CD4-positive, alpha-beta memory T cell (primary cell): Measurements from ENCODE around the gene WSCD2. TPM values are rescaled to one million over a fixed set of nuclear protein-coding genes. Genes with fewer than 3 reads are reported as not detected.

ENCODE experiments used
- CTCF ChIA-PET: fragments of 350-600 bp; sonication (Branson Sonifier 250); formaldehyde crosslinking; loops from one replicate; lab custom pipeline; 2021; ENCODE audit warnings: inconsistent platforms; ENCODE audit not compliant: partially characterized antibody; lab: Charles Lee
- POLR2A ChIA-PET: fragments of 350-600 bp; sonication (Branson Sonifier 250); formaldehyde crosslinking; loops from one replicate; lab custom pipeline; 2021; ENCODE audit not compliant: partially characterized antibody; lab: Charles Lee
- DNase-seq, 5 donors: peaks; one replicate each; pipeline versions ENCODE4 v3.0.0 to v3.0.0-alpha.2; 2020 to 2022; ENCODE audit warnings: mixed read lengths in 1 of 5
- H3K27ac ChIP-seq: one replicate; pipeline ENCODE4 v1.7.0; 2013; ENCODE audit warnings: low read depth, low read length
- H3K27me3 ChIP-seq: 2 replicates; pipeline ENCODE4 v1.7.0; 2013; ENCODE audit warnings: mild to moderate bottlenecking, low read length, moderate library complexity; ENCODE audit not compliant: insufficient read depth
- H3K36me3 ChIP-seq: 2 replicates; pipeline ENCODE4 v1.7.0; 2013; ENCODE audit warnings: mild to moderate bottlenecking, low read length, moderate library complexity; ENCODE audit not compliant: insufficient read depth
- H3K4me1 ChIP-seq: 2 replicates; pipeline ENCODE4 v1.7.0; 2013; ENCODE audit warnings: mild to moderate bottlenecking, low read length, moderate library complexity; ENCODE audit not compliant: insufficient read depth
- H3K4me3 ChIP-seq, 2 donors: one replicate each; pipeline ENCODE4 v1.7.0; 2013; ENCODE audit warnings: low read length in 2 of 2, mild to moderate bottlenecking in 1 of 2
- H3K9me3 ChIP-seq, 2 donors: one replicate each; pipeline ENCODE4 v1.7.0; 2013; ENCODE audit warnings: low read length in 2 of 2, control low read depth in 1 of 2; ENCODE audit not compliant: control insufficient read depth in 1 of 2
- H3K27ac Mint-ChIP-seq, 7 donors: one replicate each; pipeline ENCODE4 v1.8.0; 2020 to 2021; ENCODE audit warnings: mixed read lengths in 7 of 7, mild to moderate bottlenecking in 6 of 7, inconsistent platforms in 3 of 7, moderate library complexity in 3 of 7
- H3K27me3 Mint-ChIP-seq, 2 donors: one replicate each; pipeline ENCODE4 v1.8.0; 2020 to 2021; ENCODE audit warnings: mixed read lengths in 2 of 2
- H3K36me3 Mint-ChIP-seq, 2 donors: one replicate each; pipeline ENCODE4 v1.8.0; 2020 to 2021; ENCODE audit warnings: mixed read lengths in 2 of 2, inconsistent platforms in 1 of 2, mild to moderate bottlenecking in 1 of 2
- H3K4me1 Mint-ChIP-seq, 4 donors: one replicate each; pipeline ENCODE4 v1.8.0; 2020 to 2021; ENCODE audit warnings: mixed read lengths in 4 of 4, mild to moderate bottlenecking in 1 of 4
- H3K4me3 Mint-ChIP-seq, 8 donors: one replicate each; pipeline ENCODE4 v1.8.0; 2020 to 2021; ENCODE audit warnings: mixed read lengths in 8 of 8, mild to moderate bottlenecking in 7 of 8, moderate library complexity in 6 of 8, inconsistent platforms in 3 of 8
- H3K9me3 Mint-ChIP-seq, 8 donors: one replicate each; pipeline ENCODE4 v1.8.0; 2020 to 2021; ENCODE audit warnings: mixed read lengths in 8 of 8, mild to moderate bottlenecking in 5 of 8, inconsistent platforms in 3 of 8, moderate library complexity in 1 of 8
- intact Hi-C: fragments of 100-400 bp; cut with micrococcal nuclease; formaldehyde crosslinking; loops from one replicate; pipeline ENCODE4 v1.15.1; 2023
- polyA plus RNA-seq, 2 donors: library from polyadenylated mRNA; unstranded; fragments of 300-500 nt; fragmentation: Illumina TruSeq; gene quantifications; one replicate each; pipeline ENCODE4 v1.2.3, GENCODE V29; 2021
- total RNA-seq, 2 experiments: library from RNA; stranded (reverse); gene quantifications; one replicate each; pipeline ENCODE4 v1.2.3, GENCODE V29; 2021

The WSCD2 gene
- total and polyA plus RNA-seq, 4 experiments from 2014 or later: not detected

GRCh38 chr12:108162207-108162606, 33.1 kb downstream of the WSCD2 start:
- CTCF ChIA-PET: no interaction called here

DNA sequence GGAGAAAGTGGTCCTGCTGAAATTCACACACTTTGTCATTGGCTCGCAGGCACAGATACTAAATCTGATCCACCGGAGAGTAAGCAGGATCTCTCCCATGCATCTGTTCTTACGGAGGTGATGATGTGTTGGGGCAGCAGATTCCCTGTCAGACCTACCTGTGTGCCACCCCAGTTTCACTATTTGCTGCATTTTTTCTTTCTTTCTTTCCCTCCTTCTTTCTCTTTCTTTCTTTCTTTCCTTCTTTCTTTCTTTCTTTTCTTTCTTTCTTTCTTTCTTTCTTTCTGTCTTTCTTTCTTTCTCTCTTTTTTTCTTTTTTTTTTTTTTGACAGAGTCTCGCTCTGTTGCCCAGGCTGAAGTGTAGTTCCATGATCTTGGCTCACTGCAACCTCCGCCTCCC, 37.4 kb downstream of the WSCD2 start:
- CTCF ChIA-PET: no interaction called here

More at GRCh38 chr12:108162207-108162606, 33.1 kb downstream of the WSCD2 start:
- Mint-ChIP-seq H3K4me1 (no peaks in the 10 kb centered on the region), H3K9me3 (peaks cover 0 to 1% (median 0%) of the 10 kb centered on the region in 8 donors), H3K27me3 (peaks cover 6 to 9% of the 10 kb centered on the region in 2 donors), H3K36me3 (no peaks in the 10 kb centered on the region), H3K4me3 (no peak overlapping the region), H3K27ac (no peak overlapping the region)
- no peak overlapping the region for H3K27ac ChIP-seq
- no peaks in the 10 kb centered on the region for H3K4me1 ChIP-seq
- POLR2A ChIA-PET: no interaction called here
- no peaks in the 10 kb centered on the region for H3K9me3 ChIP-seq
- no peaks in the 10 kb centered on the region for H3K36me3 ChIP-seq
- intact Hi-C loops: no loop called here
- H3K27me3 ChIP-seq: no peaks in the 10 kb centered on the region
- H3K4me3 ChIP-seq: no peak overlapping the region
- DNase-seq: no peak

DNA sequence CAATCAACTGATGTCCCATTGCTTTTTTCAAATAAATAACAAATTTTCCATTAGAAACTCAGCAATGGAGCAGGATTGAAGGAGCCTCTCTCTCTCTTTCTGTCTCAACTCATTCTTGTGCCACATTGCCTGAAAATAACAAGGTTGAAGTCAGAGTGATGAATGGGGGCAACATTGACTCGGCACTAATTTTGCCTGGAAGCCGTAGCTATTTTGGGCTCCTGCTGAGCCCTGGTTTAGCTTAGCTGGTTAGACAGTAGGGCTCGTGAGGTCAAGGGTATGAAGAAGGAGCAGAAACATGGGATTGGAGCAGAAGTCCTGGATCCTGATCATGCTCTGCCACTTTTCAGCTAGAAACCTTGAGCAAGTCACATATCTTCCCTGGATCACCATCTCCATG, 38.9 kb downstream of the WSCD2 start:
- Mint-ChIP-seq H3K4me1 (no peaks in the 10 kb centered on the region), H3K27ac (no peak overlapping the region), H3K27me3 (peaks cover 8 to 15% of the 10 kb centered on the region in 2 donors), H3K36me3 (no peaks in the 10 kb centered on the region), H3K9me3 (no peaks in the 10 kb centered on the region), H3K4me3 (no peak overlapping the region)
- CTCF ChIA-PET: no interaction called here
- POLR2A ChIA-PET: no interaction called here
- intact Hi-C loops: no loop called here
- H3K4me1 ChIP-seq: no peaks in the 10 kb centered on the region
- no peaks in the 10 kb centered on the region for H3K9me3 ChIP-seq
- H3K27me3 ChIP-seq: no peaks in the 10 kb centered on the region
- no peak for DNase-seq
- H3K27ac ChIP-seq: no peak overlapping the region
- no peak overlapping the region for H3K4me3 ChIP-seq
- H3K36me3 ChIP-seq: no peaks in the 10 kb centered on the region

More for the DNA sequence above, 37.4 kb downstream of the WSCD2 start:
- Histone ChIP-seq H3K27me3 (no peaks in the 10 kb centered on the region), H3K4me3 (no peak overlapping the region), H3K36me3 (no peaks in the 10 kb centered on the region), H3K4me1 (no peaks in the 10 kb centered on the region), H3K9me3 (no peaks in the 10 kb centered on the region), H3K27ac (no peak overlapping the region)
- no peak overlapping the region for H3K4me3 Mint-ChIP-seq
- POLR2A ChIA-PET: no interaction called here
- no peaks in the 10 kb centered on the region for H3K36me3 Mint-ChIP-seq
- no peaks in the 10 kb centered on the region for H3K9me3 Mint-ChIP-seq
- H3K4me1 Mint-ChIP-seq: no peaks in the 10 kb centered on the region
- peaks cover 8 to 15% of the 10 kb centered on the region in 2 donors for H3K27me3 Mint-ChIP-seq
- H3K27ac Mint-ChIP-seq: no peak overlapping the region
- no peak for DNase-seq
- intact Hi-C loops: no loop called here

DNA sequence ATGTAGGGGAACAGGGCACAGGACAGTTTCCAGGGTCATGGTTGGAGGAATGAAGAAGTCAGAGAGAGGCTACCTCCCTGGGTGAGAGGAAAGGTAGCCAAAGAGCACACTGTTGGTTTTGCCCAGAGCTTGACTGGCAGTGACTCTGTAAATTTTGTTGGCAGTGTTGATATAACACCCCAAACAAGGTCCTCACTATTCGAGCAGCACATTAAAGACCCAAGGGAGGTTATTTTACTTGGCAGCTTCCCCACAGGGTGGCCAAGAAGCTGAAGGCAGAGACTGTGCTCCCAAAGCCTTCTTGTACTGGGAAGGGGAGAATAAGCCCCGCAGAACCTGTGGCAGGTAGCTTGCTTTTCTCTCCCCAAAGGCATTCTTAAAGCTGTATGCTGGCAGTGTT, 40.6 kb downstream of the WSCD2 start:
- Histone ChIP-seq H3K4me1 (no peaks in the 10 kb centered on the region), H3K27ac (no peak overlapping the region), H3K4me3 (no peak overlapping the region), H3K36me3 (no peaks in the 10 kb centered on the region), H3K27me3 (no peaks in the 10 kb centered on the region), H3K9me3 (no peaks in the 10 kb centered on the region)
- intact Hi-C loops: no loop called here
- peaks cover 10 to 15% of the 10 kb centered on the region in 2 donors for H3K27me3 Mint-ChIP-seq
- H3K27ac Mint-ChIP-seq: no peak overlapping the region
- ChIA-PET CTCF (no interaction called here), POLR2A (no interaction called here)
- no peaks in the 10 kb centered on the region for H3K4me1 Mint-ChIP-seq
- DNase-seq: no peak
- H3K4me3 Mint-ChIP-seq: no peak overlapping the region
- H3K9me3 Mint-ChIP-seq: no peaks in the 10 kb centered on the region
- no peaks in the 10 kb centered on the region for H3K36me3 Mint-ChIP-seq

DNA sequence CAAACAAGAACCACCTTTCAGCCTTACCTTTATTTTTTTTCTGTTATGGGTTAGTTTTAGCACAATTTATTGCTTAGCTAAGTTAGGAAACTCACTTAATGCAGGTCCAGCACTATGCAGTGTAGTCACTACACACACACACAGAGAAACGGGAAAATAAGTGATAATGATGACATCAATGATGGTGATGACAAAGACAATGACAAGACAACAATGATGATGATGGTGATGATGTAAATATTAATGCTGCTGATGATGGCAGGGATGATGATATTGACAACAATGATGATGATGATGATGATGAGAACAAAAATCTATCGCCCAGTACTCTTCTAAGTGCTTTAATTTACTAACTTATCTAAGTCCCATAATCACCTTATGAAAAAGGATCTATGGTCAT, 41.1 kb downstream of the WSCD2 start:
- H3K36me3 Mint-ChIP-seq: no peaks in the 10 kb centered on the region
- no peaks in the 10 kb centered on the region for H3K9me3 ChIP-seq
- peaks cover 10 to 15% of the 10 kb centered on the region in 2 donors for H3K27me3 Mint-ChIP-seq
- H3K4me1 ChIP-seq: no peaks in the 10 kb centered on the region
- intact Hi-C loops: no loop called here
- H3K27ac ChIP-seq: no peak overlapping the region
- H3K27me3 ChIP-seq: no peaks in the 10 kb centered on the region
- DNase-seq: no peak
- H3K4me3 Mint-ChIP-seq: no peak overlapping the region
- H3K4me1 Mint-ChIP-seq: no peaks in the 10 kb centered on the region
- no peaks in the 10 kb centered on the region for H3K36me3 ChIP-seq
- no peak overlapping the region for H3K4me3 ChIP-seq
- CTCF ChIA-PET: no interaction called here
- POLR2A ChIA-PET: no interaction called here
- no peaks in the 10 kb centered on the region for H3K9me3 Mint-ChIP-seq
- H3K27ac Mint-ChIP-seq: no peak overlapping the region

- H3K27me3 Mint-ChIP-seq: peaks cover 10 to 14% of the 10 kb centered on the region in 2 donors
- POLR2A ChIA-PET: no interaction called here
- CTCF ChIA-PET: no interaction called here
Measured at GRCh38 chr12:108172033-108172432, 42.9 kb downstream of the WSCD2 start.

DNA sequence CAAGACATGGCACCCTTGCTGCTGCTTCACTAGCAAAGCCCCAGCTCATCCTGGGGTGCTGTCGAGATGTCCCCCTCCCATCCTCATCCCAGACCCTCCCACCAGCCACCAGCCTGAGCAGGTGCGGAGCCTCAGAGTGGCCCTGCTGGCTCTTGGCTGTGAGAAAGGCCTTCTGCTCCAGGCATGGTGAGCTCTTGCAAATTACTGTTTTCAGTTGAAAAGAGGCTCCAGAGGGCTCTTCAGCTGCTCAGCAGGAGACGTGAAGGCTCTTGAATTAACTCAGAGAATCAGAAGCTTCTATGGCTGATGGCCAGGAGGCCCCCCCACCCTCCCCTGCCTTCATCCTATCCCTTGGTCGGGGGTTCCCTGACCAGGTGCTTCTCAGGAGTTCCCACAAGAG, 44.1 kb downstream of the WSCD2 start:
- intact Hi-C loops: no loop called here
- peaks cover 10 to 14% of the 10 kb centered on the region in 2 donors for H3K27me3 Mint-ChIP-seq
- no peaks in the 10 kb centered on the region for H3K27me3 ChIP-seq
- no peaks in the 10 kb centered on the region for H3K9me3 ChIP-seq
- peaks cover 0 to 6% (median 0%) of the 10 kb centered on the region in 8 donors for H3K9me3 Mint-ChIP-seq
- H3K36me3 ChIP-seq: no peaks in the 10 kb centered on the region
- POLR2A ChIA-PET: no interaction called here
- H3K27ac ChIP-seq: no peak overlapping the region
- no peak overlapping the region for H3K27ac Mint-ChIP-seq
- no peaks in the 10 kb centered on the region for H3K4me1 ChIP-seq
- H3K4me1 Mint-ChIP-seq: no peaks in the 10 kb centered on the region
- CTCF ChIA-PET: no interaction called here
- no peak for DNase-seq
- no peak overlapping the region for H3K4me3 Mint-ChIP-seq
- no peaks in the 10 kb centered on the region for H3K36me3 Mint-ChIP-seq
- H3K4me3 ChIP-seq: no peak overlapping the region

More at GRCh38 chr12:108172033-108172432, 42.9 kb downstream of the WSCD2 start:
- H3K36me3 Mint-ChIP-seq: no peaks in the 10 kb centered on the region
- no peaks in the 10 kb centered on the region for H3K27me3 ChIP-seq
- no peak overlapping the region for H3K27ac Mint-ChIP-seq
- no peaks in the 10 kb centered on the region for H3K36me3 ChIP-seq
- H3K4me3 ChIP-seq: no peak overlapping the region
- no peaks in the 10 kb centered on the region for H3K9me3 ChIP-seq
- no peak overlapping the region for H3K4me3 Mint-ChIP-seq
- H3K27ac ChIP-seq: no peak overlapping the region
- intact Hi-C loops: no loop called here
- no peak for DNase-seq
- no peaks in the 10 kb centered on the region for H3K4me1 ChIP-seq
- H3K4me1 Mint-ChIP-seq: no peaks in the 10 kb centered on the region
- peaks cover 0 to 6% (median 0%) of the 10 kb centered on the region in 8 donors for H3K9me3 Mint-ChIP-seq

DNA sequence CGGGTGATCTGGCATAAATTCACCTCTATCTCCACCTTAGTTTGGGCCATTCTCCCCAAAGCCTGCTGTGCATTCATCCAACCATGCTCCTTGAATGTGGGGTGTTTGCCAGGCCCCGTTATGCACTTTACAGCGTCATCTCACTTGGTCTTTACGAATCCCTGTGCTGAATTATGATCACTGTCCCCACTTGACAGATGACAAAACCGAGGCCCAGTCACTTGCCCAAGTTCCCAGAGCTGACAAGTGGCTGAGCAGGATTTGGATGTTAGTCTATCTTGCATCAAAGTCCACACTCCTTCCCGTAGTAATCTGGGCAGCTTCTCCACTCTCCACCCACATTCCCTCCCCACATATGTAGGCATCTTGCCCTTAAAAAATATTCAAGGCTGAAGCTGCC, 44.8 kb downstream of the WSCD2 start:
- intact Hi-C loops: no loop called here
- CTCF ChIA-PET: no interaction called here

More for the DNA sequence above, 44.8 kb downstream of the WSCD2 start:
- no peak overlapping the region for H3K27ac Mint-ChIP-seq
- Histone ChIP-seq H3K27me3 (no peaks in the 10 kb centered on the region), H3K4me3 (no peak overlapping the region), H3K4me1 (no peaks in the 10 kb centered on the region), H3K36me3 (no peaks in the 10 kb centered on the region), H3K27ac (no peak overlapping the region), H3K9me3 (no peaks in the 10 kb centered on the region)
- H3K36me3 Mint-ChIP-seq: no peaks in the 10 kb centered on the region
- H3K27me3 Mint-ChIP-seq: peaks cover 7% of the 10 kb centered on the region in 2 donors
- no peak overlapping the region for H3K4me3 Mint-ChIP-seq
- H3K9me3 Mint-ChIP-seq: peaks cover 0 to 6% (median 0%) of the 10 kb centered on the region in 8 donors
- H3K4me1 Mint-ChIP-seq: no peaks in the 10 kb centered on the region
- DNase-seq: no peak
- POLR2A ChIA-PET: no interaction called here
